HepG2 (cell line): Measurements from ENCODE around the gene ARL16. TPM values are rescaled to one million over a fixed set of nuclear protein-coding genes. Genes with fewer than 3 reads are reported as not detected.

Source experiments
- CBX5 ChIP-seq: sonication (generic); formaldehyde crosslinking; IDR thresholded peaks from 2 replicates; pipeline ENCODE4 v1.4.0; 2020; ENCODE audit warnings: missing genetic modification reagents, borderline replicate concordance
- CREBL2 ChIP-seq: sonication (generic); formaldehyde crosslinking; IDR thresholded peaks from 2 replicates; pipeline ENCODE4 v1.8.1; 2023; ENCODE audit warnings: missing genetic modification reagents, mild to moderate bottlenecking, borderline replicate concordance
- GABPB1 ChIP-seq: IDR thresholded peaks from 2 replicates; pipeline ENCODE4 v1.6.1; 2016; ENCODE audit warnings: mild to moderate bottlenecking, missing genetic modification reagents, moderate library complexity, missing compliant biosample characterization
- GTF2F1 ChIP-seq: fragments of 150-350 bp; IDR thresholded peaks from 2 replicates; pipeline ENCODE4 v1.6.1; 2014; ENCODE audit warnings: low read length
- KAT2B ChIP-seq: fragments of 150-350 bp; IDR thresholded peaks from 2 replicates; pipeline ENCODE4 v1.6.1; 2014; ENCODE audit warnings: low read depth, low read length, borderline replicate concordance
- KLF15 ChIP-seq: sonication (generic); formaldehyde crosslinking; IDR thresholded peaks from 2 replicates; pipeline ENCODE4 v1.8.1; 2023; ENCODE audit warnings: borderline replicate concordance, mild to moderate bottlenecking, inconsistent platforms, missing genetic modification reagents, mixed read lengths
- MEIS2 ChIP-seq: sonication (generic); formaldehyde crosslinking; IDR thresholded peaks from 2 replicates; pipeline ENCODE4 v1.9.0; 2021; ENCODE audit warnings: mild to moderate bottlenecking, missing genetic modification reagents
- MTA3 ChIP-seq: sonication (generic); formaldehyde crosslinking; IDR thresholded peaks from 2 replicates; pipeline ENCODE4 v1.4.0; 2020; ENCODE audit warnings: missing genetic modification reagents
- NCOA5 ChIP-seq: sonication (generic); formaldehyde crosslinking; IDR thresholded peaks from 2 replicates; pipeline ENCODE4 v1.4.0; 2020; ENCODE audit warnings: missing genetic modification reagents
- NR2F2 ChIP-seq: IDR thresholded peaks from 2 replicates; pipeline ENCODE4 v1.6.1; 2012; ENCODE audit warnings: low read depth, inconsistent platforms, borderline replicate concordance
- SALL1 ChIP-seq: sonication (generic); formaldehyde crosslinking; IDR thresholded peaks from 2 replicates; pipeline ENCODE4 v1.8.0; 2022; ENCODE audit warnings: mild to moderate bottlenecking, missing genetic modification reagents
- SETDB1 ChIP-seq: sonication (generic); formaldehyde crosslinking; IDR thresholded peaks from 2 replicates; pipeline ENCODE4 v1.5.1; 2020; ENCODE audit warnings: missing genetic modification reagents, mild to moderate bottlenecking, borderline replicate concordance
- SP4 ChIP-seq: sonication (generic); formaldehyde crosslinking; IDR thresholded peaks from 2 replicates; pipeline ENCODE4 v1.8.1; 2023; ENCODE audit warnings: mild to moderate bottlenecking, missing genetic modification reagents
- SPEN ChIP-seq: sonication (generic); formaldehyde crosslinking; IDR thresholded peaks from 2 replicates; pipeline ENCODE4 v1.5.1; 2020; ENCODE audit warnings: low read depth, mild to moderate bottlenecking, missing genetic modification reagents
- THRA ChIP-seq: sonication (generic); formaldehyde crosslinking; IDR thresholded peaks from 2 replicates; pipeline ENCODE4 v1.4.0; 2020; ENCODE audit warnings: missing genetic modification reagents, borderline replicate concordance
- ZBTB42 ChIP-seq: sonication (generic); formaldehyde crosslinking; IDR thresholded peaks from 2 replicates; pipeline ENCODE4 v1.5.0; 2020; ENCODE audit warnings: mild to moderate bottlenecking, missing genetic modification reagents
- ZNF18 ChIP-seq: sonication (generic); formaldehyde crosslinking; IDR thresholded peaks from 2 replicates; pipeline ENCODE4 v1.8.0; 2022; ENCODE audit warnings: mild to moderate bottlenecking, missing genetic modification reagents; ENCODE audit not compliant: insufficient replicate concordance
- ZNF24 ChIP-seq: fragments of 450-650 bp; IDR thresholded peaks from 2 replicates; pipeline ENCODE4 v1.6.1; 2017; ENCODE audit warnings: antibody characterized with exemption, mild to moderate bottlenecking
- ZNF367 ChIP-seq: sonication (generic); formaldehyde crosslinking; IDR thresholded peaks from 2 replicates; pipeline ENCODE4 v1.4.0; 2020; ENCODE audit warnings: missing genetic modification reagents, borderline replicate concordance
- ZNF557 ChIP-seq: sonication (generic); formaldehyde crosslinking; IDR thresholded peaks from 2 replicates; pipeline ENCODE4 v1.4.0; 2020; ENCODE audit warnings: missing genetic modification reagents
- ZNF563 ChIP-seq: sonication (generic); formaldehyde crosslinking; IDR thresholded peaks from 2 replicates; pipeline ENCODE4 v1.8.0; 2022; ENCODE audit warnings: mild to moderate bottlenecking, moderate library complexity, missing genetic modification reagents
- ZNF605 ChIP-seq: sonication (generic); formaldehyde crosslinking; IDR thresholded peaks from 2 replicates; pipeline ENCODE4 v1.8.0; 2022; ENCODE audit warnings: mild to moderate bottlenecking, missing genetic modification reagents
- ZNF768 ChIP-seq: sonication (generic); formaldehyde crosslinking; IDR thresholded peaks from 2 replicates; pipeline ENCODE4 v1.4.0; 2020; ENCODE audit warnings: missing genetic modification reagents
- ZSCAN22 ChIP-seq: sonication (generic); formaldehyde crosslinking; IDR thresholded peaks from 2 replicates; pipeline ENCODE4 v1.4.0; 2020; ENCODE audit warnings: mild to moderate bottlenecking, missing genetic modification reagents
- polyA plus RNA-seq, 8 experiments: library from polyadenylated mRNA; depleted of rRNA in 3 of 8; stranded (reverse) in 7 of 8; unstranded in 1 of 8; fragments of >200 nt; fragmentation: Illumina TruSeq in 4 of 8; extraction: Trizol in 4 of 8; gene quantifications; 2 replicates each; pipeline versions ENCODE4 v1.2.1 to v1.2.3, GENCODE V29; 2011 to 2016; ENCODE audit warnings: low read depth in 4 of 8, missing spikeins in 1 of 8, mixed read lengths in 1 of 8; ENCODE audit not compliant: insufficient read depth in 1 of 8
- total RNA-seq, 5 experiments: library from RNA; depleted of rRNA; stranded (reverse); fragments of >200 nt; fragmentation: Illumina TruSeq; extraction: Trizol; gene quantifications; 2 replicates each; pipeline ENCODE4 v1.2.3, GENCODE V29; 2016; ENCODE audit warnings: low read depth in 1 of 5

Gene ARL16
- total and polyA plus RNA-seq, 2 of the 13 experiments (the other 11 are each of a cell fraction or from before 2014, with no cell fraction given): 20.8 to 30.8 TPM

GRCh38 chr17:81666342-81667191 lies 17.0 kb downstream of the ARL16 start, which contains the start of the genes CCDC137 and OXLD1 (continued):
- TF ChIP-seq KAT2B: no peak
- no peak for TF ChIP-seq NCOA5 (CRISPR knock-in tag)
- TF ChIP-seq SETDB1 (CRISPR knock-in tag): no peak
- TF ChIP-seq MEIS2 (CRISPR knock-in tag): peak; percentile 77; the same call in 1 of the 2 replicates
- TF ChIP-seq SPEN (CRISPR knock-in tag): peak; percentile 95
- TF ChIP-seq ZNF367 (CRISPR knock-in tag): no peak
- TF ChIP-seq NR2F2: no peak; the same call in 1 of the 2 replicates
- TF ChIP-seq ZNF563: peak; percentile 72
- TF ChIP-seq ZSCAN22 (CRISPR knock-in tag): no peak
- TF ChIP-seq KLF15 (CRISPR knock-in tag): no peak
- TF ChIP-seq GTF2F1: no peak
- no peak for TF ChIP-seq ZNF18 (CRISPR knock-in tag)
- no peak; the same call in 1 of the 2 replicates for TF ChIP-seq ZNF605 (CRISPR knock-in tag)
- TF ChIP-seq ZNF768 (CRISPR knock-in tag): peak; percentile 68; the same call in 1 of the 2 replicates
- peak; percentile 80 for TF ChIP-seq SP4 (CRISPR knock-in tag)
- TF ChIP-seq MTA3 (CRISPR knock-in tag): no peak
- TF ChIP-seq CBX5 (CRISPR knock-in tag): no peak; the same call in 1 of the 2 replicates
- TF ChIP-seq SALL1 (CRISPR knock-in tag): peak; percentile 87
- TF ChIP-seq ZNF24: 0 out of 2 replicates have a peak, but pooled peaks have one; percentile 17
- peak; percentile 90; the same call in 1 of the 2 replicates for TF ChIP-seq CREBL2 (CRISPR knock-in tag)
- TF ChIP-seq ZNF557: peak; percentile 82; the same call in 1 of the 2 replicates
- TF ChIP-seq THRA (CRISPR knock-in tag): 0 out of 2 replicates have a peak, but pooled peaks have one; percentile 30
- 0 out of 2 replicates have a peak, but pooled peaks have one; percentile 60 for TF ChIP-seq ZBTB42
- peak; percentile 100 for TF ChIP-seq GABPB1 (CRISPR knock-in tag)
